HepG2 (cell line): Measurements from ENCODE around the gene CADPS2. TPM values are rescaled to one million over a fixed set of nuclear protein-coding genes. Genes with fewer than 3 reads are reported as not detected.
"Not testable (repeated sequence)": the region's sequence is repeated elsewhere in the genome, so short reads cannot be mapped to it uniquely, and the experiment has no call there.

Experiments
- BORCS8-MEF2B ChIP-seq: sonication (generic); formaldehyde crosslinking; IDR thresholded peaks from 2 replicates; pipeline ENCODE4 v1.8.0; 2022; ENCODE audit warnings: mild to moderate bottlenecking, missing genetic modification reagents
- HNF4A ChIP-seq: sonication (generic); formaldehyde crosslinking; IDR thresholded peaks from 2 replicates; pipeline ENCODE4 v1.4.0; 2020; ENCODE audit warnings: missing genetic modification reagents
- MTA1 ChIP-seq: sonication (generic); formaldehyde crosslinking; IDR thresholded peaks from 2 replicates; pipeline ENCODE4 v1.4.0; 2020; ENCODE audit warnings: missing genetic modification reagents, mild to moderate bottlenecking, borderline replicate concordance
- NONO ChIP-seq, 2 experiments: fragments of 450-650 bp in 1 of 2; sonication (generic) in 1 of 2; formaldehyde crosslinking in 1 of 2; IDR thresholded peaks in 1 of 2; conservative IDR thresholded peaks in 1 of 2; 2 replicates each; pipeline versions ENCODE4 v1.6.1 to v1.8.0; 2017 to 2022; ENCODE audit warnings: mild to moderate bottlenecking in 1 of 2, missing genetic modification reagents in 1 of 2, moderate library complexity in 1 of 2
- ZNF598 ChIP-seq: sonication (generic); formaldehyde crosslinking; IDR thresholded peaks from 2 replicates; pipeline ENCODE4 v1.5.1; 2020; ENCODE audit warnings: mild to moderate bottlenecking, missing genetic modification reagents, borderline replicate concordance
- ZNF766 ChIP-seq: sonication (generic); formaldehyde crosslinking; IDR thresholded peaks from 2 replicates; pipeline ENCODE4 v1.5.0; 2020; ENCODE audit warnings: missing genetic modification reagents, borderline replicate concordance
- polyA plus RNA-seq, 8 experiments: library from polyadenylated mRNA; depleted of rRNA in 3 of 8; stranded (reverse) in 7 of 8; unstranded in 1 of 8; fragments of >200 nt; fragmentation: Illumina TruSeq in 4 of 8; extraction: Trizol in 4 of 8; gene quantifications; 2 replicates each; pipeline versions ENCODE4 v1.2.1 to v1.2.3, GENCODE V29; 2011 to 2016; ENCODE audit warnings: low read depth in 4 of 8, missing spikeins in 1 of 8, mixed read lengths in 1 of 8; ENCODE audit not compliant: insufficient read depth in 1 of 8
- total RNA-seq, 5 experiments: library from RNA; depleted of rRNA; stranded (reverse); fragments of >200 nt; fragmentation: Illumina TruSeq; extraction: Trizol; gene quantifications; 2 replicates each; pipeline ENCODE4 v1.2.3, GENCODE V29; 2016; ENCODE audit warnings: low read depth in 1 of 5
- TF ChIP-seq, protein P1 (sequence below): sonication (generic); formaldehyde crosslinking; IDR thresholded peaks from 2 replicates; pipeline ENCODE4 v1.8.1; 2022; ENCODE audit warnings: mild to moderate bottlenecking, missing genetic modification reagents
- TF ChIP-seq, protein P2 (sequence below): IDR thresholded peaks from 2 replicates; pipeline ENCODE4 v1.6.1; 2016; ENCODE audit warnings: mild to moderate bottlenecking
- TF ChIP-seq, protein P3 (sequence below): sonication (generic); formaldehyde crosslinking; IDR thresholded peaks from 2 replicates; pipeline ENCODE4 v1.4.0; 2020; ENCODE audit warnings: missing genetic modification reagents, borderline replicate concordance
- TF ChIP-seq, protein P4 (sequence below): sonication (generic); formaldehyde crosslinking; IDR thresholded peaks from 2 replicates; pipeline ENCODE4 v1.5.0; 2020; ENCODE audit warnings: mild to moderate bottlenecking, missing genetic modification reagents, borderline replicate concordance
- TF ChIP-seq, protein P5 (sequence below): sonication (generic); formaldehyde crosslinking; IDR thresholded peaks from 2 replicates; pipeline ENCODE4 v1.5.0; 2020; ENCODE audit warnings: mild to moderate bottlenecking, missing genetic modification reagents, moderate library complexity

Gene CADPS2
- total and polyA plus RNA-seq, 2 of the 13 experiments (the other 11 are each of a cell fraction or from before 2014, with no cell fraction given) = 17.6 to 43.8 TPM

DNA sequence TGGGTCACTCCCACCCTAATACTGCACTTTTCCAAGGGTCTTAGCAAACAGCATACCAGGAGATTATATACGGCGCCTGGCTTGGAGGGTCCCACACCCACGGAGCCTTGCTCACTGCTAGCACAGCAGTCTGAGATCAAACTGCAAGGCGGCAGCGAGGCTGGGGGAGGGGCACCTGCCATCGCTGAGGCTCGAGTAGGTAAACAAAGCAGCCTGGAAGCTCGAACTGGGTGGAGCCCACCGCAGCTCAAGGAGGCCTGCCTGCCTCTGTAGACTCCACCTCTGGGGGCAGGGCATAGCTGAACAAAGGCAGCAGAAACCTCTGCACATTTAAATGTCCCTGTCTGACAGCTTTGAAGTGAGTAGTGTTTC lies 51.7 kb downstream of the CADPS2 start (continued):
- TF ChIP-seq, protein P1, sequence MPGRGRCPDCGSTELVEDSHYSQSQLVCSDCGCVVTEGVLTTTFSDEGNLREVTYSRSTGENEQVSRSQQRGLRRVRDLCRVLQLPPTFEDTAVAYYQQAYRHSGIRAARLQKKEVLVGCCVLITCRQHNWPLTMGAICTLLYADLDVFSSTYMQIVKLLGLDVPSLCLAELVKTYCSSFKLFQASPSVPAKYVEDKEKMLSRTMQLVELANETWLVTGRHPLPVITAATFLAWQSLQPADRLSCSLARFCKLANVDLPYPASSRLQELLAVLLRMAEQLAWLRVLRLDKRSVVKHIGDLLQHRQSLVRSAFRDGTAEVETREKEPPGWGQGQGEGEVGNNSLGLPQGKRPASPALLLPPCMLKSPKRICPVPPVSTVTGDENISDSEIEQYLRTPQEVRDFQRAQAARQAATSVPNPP (CRISPR knock-in tag) = 0 out of 2 replicates have a peak, but pooled peaks have one; percentile 28
- TF ChIP-seq, protein P2, sequence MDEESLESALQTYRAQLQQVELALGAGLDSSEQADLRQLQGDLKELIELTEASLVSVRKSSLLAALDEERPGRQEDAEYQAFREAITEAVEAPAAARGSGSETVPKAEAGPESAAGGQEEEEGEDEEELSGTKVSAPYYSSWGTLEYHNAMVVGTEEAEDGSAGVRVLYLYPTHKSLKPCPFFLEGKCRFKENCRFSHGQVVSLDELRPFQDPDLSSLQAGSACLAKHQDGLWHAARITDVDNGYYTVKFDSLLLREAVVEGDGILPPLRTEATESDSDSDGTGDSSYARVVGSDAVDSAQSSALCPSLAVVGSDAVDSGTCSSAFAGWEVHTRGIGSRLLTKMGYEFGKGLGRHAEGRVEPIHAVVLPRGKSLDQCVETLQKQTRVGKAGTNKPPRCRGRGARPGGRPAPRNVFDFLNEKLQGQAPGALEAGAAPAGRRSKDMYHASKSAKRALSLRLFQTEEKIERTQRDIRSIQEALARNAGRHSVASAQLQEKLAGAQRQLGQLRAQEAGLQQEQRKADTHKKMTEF (CRISPR knock-in tag) = peak; percentile 43; the same call in 1 of the 2 replicates
- peak; percentile 64; the same call in 1 of the 2 replicates for TF ChIP-seq BORCS8-MEF2B
- 0 out of 2 replicates have a peak, but pooled peaks have one; percentile 39 for TF ChIP-seq ZNF598 (CRISPR knock-in tag)
- TF ChIP-seq, protein P3, sequence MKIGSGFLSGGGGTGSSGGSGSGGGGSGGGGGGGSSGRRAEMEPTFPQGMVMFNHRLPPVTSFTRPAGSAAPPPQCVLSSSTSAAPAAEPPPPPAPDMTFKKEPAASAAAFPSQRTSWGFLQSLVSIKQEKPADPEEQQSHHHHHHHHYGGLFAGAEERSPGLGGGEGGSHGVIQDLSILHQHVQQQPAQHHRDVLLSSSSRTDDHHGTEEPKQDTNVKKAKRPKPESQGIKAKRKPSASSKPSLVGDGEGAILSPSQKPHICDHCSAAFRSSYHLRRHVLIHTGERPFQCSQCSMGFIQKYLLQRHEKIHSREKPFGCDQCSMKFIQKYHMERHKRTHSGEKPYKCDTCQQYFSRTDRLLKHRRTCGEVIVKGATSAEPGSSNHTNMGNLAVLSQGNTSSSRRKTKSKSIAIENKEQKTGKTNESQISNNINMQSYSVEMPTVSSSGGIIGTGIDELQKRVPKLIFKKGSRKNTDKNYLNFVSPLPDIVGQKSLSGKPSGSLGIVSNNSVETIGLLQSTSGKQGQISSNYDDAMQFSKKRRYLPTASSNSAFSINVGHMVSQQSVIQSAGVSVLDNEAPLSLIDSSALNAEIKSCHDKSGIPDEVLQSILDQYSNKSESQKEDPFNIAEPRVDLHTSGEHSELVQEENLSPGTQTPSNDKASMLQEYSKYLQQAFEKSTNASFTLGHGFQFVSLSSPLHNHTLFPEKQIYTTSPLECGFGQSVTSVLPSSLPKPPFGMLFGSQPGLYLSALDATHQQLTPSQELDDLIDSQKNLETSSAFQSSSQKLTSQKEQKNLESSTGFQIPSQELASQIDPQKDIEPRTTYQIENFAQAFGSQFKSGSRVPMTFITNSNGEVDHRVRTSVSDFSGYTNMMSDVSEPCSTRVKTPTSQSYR (CRISPR knock-in tag) = peak; percentile 94
- not testable (repeated sequence) for TF ChIP-seq NONO (IDR thresholded peaks at IDR 0.05)
- TF ChIP-seq NONO (CRISPR knock-in tag; conservative IDR thresholded peaks at IDR 0.05) = 0 out of 2 replicates have a peak, but pooled peaks have one; percentile 39
- TF ChIP-seq ZNF766 (CRISPR knock-in tag) = 0 out of 2 replicates have a peak, but pooled peaks have one; percentile 33
- TF ChIP-seq, protein P4, sequence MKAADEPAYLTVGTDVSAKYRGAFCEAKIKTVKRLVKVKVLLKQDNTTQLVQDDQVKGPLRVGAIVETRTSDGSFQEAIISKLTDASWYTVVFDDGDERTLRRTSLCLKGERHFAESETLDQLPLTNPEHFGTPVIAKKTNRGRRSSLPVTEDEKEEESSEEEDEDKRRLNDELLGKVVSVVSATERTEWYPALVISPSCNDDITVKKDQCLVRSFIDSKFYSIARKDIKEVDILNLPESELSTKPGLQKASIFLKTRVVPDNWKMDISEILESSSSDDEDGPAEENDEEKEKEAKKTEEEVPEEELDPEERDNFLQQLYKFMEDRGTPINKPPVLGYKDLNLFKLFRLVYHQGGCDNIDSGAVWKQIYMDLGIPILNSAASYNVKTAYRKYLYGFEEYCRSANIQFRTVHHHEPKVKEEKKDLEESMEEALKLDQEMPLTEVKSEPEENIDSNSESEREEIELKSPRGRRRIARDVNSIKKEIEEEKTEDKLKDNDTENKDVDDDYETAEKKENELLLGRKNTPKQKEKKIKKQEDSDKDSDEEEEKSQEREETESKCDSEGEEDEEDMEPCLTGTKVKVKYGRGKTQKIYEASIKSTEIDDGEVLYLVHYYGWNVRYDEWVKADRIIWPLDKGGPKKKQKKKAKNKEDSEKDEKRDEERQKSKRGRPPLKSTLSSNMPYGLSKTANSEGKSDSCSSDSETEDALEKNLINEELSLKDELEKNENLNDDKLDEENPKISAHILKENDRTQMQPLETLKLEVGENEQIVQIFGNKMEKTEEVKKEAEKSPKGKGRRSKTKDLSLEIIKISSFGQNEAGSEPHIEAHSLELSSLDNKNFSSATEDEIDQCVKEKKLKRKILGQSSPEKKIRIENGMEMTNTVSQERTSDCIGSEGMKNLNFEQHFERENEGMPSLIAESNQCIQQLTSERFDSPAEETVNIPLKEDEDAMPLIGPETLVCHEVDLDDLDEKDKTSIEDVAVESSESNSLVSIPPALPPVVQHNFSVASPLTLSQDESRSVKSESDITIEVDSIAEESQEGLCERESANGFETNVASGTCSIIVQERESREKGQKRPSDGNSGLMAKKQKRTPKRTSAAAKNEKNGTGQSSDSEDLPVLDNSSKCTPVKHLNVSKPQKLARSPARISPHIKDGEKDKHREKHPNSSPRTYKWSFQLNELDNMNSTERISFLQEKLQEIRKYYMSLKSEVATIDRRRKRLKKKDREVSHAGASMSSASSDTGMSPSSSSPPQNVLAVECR (CRISPR knock-in tag) = peak; percentile 12; the same call in 1 of the 2 replicates
- 0 out of 2 replicates have a peak, but pooled peaks have one; percentile 16 for TF ChIP-seq HNF4A (CRISPR knock-in tag)
- TF ChIP-seq, protein P5, sequence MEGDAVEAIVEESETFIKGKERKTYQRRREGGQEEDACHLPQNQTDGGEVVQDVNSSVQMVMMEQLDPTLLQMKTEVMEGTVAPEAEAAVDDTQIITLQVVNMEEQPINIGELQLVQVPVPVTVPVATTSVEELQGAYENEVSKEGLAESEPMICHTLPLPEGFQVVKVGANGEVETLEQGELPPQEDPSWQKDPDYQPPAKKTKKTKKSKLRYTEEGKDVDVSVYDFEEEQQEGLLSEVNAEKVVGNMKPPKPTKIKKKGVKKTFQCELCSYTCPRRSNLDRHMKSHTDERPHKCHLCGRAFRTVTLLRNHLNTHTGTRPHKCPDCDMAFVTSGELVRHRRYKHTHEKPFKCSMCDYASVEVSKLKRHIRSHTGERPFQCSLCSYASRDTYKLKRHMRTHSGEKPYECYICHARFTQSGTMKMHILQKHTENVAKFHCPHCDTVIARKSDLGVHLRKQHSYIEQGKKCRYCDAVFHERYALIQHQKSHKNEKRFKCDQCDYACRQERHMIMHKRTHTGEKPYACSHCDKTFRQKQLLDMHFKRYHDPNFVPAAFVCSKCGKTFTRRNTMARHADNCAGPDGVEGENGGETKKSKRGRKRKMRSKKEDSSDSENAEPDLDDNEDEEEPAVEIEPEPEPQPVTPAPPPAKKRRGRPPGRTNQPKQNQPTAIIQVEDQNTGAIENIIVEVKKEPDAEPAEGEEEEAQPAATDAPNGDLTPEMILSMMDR (CRISPR knock-in tag) = 0 out of 2 replicates have a peak, but pooled peaks have one; percentile 2
- peak; percentile 61; the same call in 1 of the 2 replicates for TF ChIP-seq MTA1 (CRISPR knock-in tag)
